NCI-H510A (cell line): Measurements from ENCODE around the gene WDR70.
"Not testable (repeated sequence)": the region's sequence is repeated elsewhere in the genome, so short reads cannot be mapped to it uniquely, and the experiment has no call there.

Source experiments
- DNase-seq: peaks from one replicate; lab custom pipeline; 2025; lab: John Stamatoyannopoulos, UW

The WDR70 gene

DNA sequence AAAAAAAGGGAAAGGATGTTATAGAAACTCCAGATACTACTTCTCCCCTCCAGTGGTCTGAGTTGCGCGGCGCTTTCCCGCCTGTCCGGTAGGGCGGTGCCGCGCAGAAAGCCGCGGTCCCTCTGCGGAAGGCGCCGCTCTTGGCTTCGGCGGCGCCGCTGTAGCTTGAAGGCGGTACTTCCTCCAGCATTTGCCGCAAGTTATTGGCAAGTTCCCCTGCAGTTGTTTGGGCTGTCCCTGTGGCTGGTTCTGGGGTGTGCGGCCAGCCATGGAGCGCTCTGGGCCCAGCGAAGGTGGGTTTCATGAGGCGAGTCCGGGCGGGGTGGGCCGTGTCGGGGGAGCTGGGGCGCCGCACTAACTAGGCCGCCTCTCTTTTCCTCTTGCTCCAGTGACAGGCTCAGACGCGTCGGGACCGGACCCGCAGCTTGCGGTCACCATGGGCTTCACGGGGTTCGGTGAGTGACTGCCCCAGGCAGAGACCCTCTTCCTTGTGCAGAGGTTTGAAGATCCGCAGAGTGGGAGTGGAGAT, at the start of gene WDR70:
Gene WDR70, plus strand, starts transcription at position 219 of the 529 bp plus-strand sequence. Its CDS starts 50 bp downstream, at position 269.
- DNase-seq = peak; percentile 79

DNA sequence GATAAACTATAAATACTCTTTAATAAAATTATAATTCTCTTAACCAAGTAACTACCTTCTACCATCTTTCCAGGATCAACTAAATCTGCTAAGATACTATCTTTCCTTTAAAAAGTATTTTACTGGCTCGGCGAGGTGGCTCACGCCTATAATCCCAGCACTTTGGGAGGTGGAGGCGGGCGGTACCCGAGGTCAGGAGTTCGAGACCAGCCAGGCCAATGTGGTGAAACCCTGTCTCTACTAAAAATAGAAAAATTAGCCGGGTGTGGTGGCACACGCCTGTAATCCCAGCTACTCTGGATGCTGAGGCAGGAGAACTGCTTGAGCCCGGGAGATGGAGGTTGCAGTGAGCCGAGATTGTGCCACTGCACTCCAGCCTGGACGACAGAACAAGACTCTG, 44.4 kb upstream of the WDR70 start:
- not testable (repeated sequence) for DNase-seq

DNA sequence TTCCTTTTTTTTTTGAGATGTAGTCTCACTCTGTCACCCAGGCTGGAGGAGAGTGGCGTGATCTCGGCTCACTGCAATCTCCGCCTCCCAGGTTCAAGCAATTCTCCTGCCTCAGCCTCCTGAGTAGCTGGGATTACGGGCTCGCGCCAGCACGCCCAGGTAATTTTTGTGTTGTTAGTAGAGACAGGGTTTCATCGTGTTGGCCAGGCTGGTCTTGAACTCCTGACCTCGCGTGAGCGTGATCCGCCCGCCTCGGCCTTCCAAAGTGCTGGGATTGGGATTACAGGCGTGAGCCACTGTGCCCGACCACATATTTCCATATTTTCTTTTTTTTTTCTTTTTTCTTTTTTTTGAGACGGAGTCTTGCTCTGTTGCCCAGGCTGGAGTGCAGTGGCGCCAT, 36.4 kb upstream of the WDR70 start:
- not testable (repeated sequence) for DNase-seq

DNA sequence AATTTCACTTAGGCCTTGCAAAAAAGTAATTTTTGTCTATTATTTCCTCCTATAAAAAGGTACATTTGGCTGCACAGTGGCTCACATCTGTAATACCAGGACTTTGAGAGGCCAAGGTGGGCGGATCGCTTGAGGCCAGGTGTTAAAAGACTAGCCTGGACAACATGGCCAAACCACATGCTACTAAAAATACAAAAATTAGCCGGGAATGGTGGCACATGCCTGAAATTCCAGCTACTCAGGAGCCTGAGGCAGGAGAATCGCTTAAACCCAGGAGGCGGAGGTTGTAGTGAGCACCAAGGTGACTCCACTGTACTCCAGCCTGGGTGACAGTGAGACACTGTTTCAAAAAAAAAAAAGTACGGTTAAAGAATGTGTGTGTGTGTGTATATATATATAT, 24.0 kb upstream of the WDR70 start:
- no peak for DNase-seq

DNA sequence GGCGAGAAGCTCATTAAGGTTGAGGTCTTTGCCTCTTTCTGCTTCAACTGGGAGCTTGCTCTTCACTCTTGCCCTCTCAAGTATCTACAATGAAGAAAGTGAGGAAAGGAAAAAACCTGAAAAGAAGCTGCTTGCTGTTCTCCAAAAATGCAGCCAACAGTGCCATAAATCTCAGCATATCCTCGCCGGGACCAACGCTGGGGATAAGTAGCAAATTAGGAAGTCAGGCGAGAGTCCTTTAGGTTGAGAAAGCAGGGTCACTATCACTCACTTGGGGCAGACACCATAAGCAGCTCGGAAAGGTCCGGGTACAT, 8.6 kb upstream of the WDR70 start:
- no peak for DNase-seq

DNA sequence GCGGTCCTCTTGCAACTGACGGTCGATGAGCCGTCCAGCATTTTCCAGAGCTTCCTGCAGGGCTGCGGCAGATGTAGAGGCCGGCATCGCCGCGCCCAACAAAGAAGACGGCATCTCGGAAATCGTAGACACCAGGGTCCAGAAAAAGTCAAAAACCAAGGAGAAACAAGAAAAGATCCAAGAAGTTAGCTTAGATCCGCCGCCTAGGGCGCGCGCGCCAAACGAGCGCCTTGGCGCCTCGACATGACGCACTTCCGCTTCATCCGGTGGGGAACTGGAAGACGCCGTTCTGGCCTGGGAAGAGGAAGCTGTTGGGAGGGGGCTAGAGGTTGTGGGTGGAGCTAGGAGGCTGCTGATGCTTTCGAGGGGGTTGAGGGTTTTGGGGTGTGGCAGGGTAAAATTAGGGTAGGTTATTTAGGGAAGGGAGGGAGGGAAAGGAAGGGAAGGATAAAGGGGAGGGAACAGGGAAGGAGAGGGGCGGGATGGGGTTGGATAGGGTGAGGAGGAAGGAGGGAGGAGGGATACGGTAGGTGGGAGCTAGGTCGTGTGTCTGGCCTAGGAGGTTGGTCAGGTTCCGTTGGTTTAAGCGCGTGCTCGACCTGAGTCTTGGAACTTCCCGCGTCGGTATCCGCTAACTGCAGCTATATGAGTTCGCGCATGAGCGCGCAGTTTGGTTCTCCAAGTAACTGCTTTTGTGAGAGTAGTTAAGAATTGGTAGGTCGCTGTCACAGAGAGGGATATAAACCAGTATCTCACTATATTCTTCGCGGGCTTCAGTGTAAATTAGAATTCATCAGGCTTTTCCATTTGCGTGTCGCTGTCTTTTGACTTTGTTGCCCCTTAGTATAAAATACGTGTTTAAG, 8.0 kb upstream of the WDR70 start, which contains the start of gene NUP155:
Gene NUP155, minus strand, starts transcription at position 243 of the 863 bp plus-strand sequence. Its CDS starts 129 bp downstream, at position 114.
- peak; percentile 99 for DNase-seq

DNA sequence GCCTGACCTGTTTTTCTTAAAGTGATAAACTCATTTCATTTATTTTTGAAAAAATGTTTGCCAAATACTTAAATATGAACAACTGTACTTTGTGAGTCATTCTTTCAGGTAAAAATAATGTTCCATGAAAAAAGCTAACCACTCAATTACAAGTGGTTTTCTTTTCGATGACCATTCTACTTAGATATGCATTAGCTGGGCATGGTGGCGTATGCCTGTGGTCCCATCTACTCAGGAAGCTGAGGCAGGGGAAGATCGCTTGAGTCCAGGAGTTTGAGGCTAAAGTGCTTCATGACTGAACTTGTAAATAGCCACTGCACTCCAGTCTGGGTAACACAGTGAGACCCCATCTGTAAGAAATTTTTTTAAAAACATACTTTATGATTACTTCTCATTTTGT, 4.0 kb upstream of the WDR70 start:
- no peak for DNase-seq

DNA sequence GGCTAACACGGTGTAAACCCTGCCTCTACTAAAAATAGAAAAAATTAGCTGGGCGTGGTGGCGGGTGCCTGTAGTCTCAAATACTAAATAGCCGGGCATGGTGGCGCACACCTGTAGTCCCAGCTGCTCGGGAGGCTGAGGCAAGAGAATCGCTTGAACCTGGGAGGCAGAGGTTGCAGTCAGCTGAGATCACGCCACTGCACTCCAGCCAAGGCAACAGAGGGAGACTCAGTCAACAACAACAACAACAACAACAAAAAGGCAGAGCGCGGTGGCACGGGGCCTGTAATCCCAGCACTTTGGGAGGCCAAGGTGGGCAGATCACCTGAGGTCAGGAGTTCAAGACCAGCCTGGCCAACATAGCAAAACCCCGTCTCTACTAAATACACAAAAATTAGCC, 1.1 kb upstream of the WDR70 start:
- not testable (repeated sequence) for DNase-seq

DNA sequence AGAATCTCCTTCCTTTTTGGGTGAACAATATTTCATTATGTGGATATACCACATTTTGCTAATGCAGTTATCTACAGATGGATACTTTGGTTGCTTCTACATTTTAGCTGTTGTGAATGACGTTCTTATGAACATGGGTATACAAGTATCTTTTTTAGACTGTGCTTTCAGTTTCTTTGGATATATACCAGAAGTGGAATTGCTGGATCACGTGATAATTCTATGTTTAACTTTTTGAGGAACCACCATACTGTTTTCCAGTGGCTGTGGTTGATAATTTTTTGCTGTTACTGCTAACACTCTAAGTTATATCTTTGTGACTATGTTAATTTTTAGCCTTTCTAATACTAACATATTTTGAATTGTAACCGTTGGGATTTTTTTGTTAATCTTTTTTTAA, 12.5 kb downstream of the WDR70 start:
- DNase-seq = no peak

DNA sequence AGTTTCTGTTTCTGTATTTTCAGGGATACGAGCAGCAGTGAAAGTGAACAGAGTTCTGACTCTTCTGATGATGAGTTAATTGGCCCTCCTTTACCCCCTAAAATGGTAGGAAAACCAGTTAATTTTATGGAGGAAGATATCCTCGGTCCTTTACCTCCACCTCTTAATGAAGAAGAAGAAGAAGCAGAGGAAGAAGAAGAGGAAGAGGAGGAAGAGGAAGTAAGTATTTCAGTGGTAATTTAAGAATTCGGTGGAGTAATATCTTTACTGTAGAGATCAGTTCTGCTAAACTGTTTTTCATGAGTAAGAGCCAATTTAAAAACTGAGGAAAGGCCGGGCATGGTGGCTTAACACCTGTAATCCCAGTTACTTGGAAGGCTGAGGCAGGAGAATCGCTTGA, 17.2 kb downstream of the WDR70 start:
- no peak for DNase-seq

DNA sequence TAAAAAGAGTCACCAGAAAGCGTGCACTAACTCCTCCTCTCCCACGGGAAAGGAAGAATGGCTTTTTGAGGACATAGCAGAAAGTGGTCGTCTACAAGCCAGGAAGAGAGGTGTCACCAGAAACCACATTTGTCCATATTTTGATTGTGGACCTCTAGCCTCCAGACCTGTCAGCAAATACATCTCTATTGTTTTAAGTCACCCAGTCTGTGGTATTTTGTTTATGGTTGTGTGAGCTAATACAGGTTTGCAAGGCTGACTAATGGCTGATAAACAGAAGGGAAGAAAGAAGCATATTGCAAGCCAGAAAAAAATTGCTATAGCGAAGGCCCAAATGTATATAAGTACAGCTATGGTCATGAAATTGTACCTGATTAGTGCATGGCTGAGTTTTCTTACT, 21.4 kb downstream of the WDR70 start:
- no peak for DNase-seq

DNA sequence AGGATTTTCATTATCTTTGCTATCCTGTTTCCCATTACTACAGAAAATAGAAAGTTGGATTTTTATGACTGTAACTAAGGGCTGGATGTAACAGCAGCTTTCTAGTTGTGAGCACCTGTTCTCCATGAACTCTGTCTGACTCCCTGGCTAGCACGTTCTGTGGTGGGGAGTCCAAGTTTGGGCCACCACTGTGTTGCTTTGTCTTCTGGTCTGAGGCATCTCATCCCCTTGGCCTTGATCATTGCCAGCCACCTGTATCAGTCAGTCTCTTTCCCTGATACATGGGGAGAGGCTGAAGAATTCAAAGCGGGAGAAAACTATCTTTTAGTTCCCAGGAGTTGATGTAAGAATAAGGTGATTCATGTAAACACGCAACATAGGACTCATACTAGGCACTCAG, 33.4 kb downstream of the WDR70 start:
- no peak for DNase-seq

DNA sequence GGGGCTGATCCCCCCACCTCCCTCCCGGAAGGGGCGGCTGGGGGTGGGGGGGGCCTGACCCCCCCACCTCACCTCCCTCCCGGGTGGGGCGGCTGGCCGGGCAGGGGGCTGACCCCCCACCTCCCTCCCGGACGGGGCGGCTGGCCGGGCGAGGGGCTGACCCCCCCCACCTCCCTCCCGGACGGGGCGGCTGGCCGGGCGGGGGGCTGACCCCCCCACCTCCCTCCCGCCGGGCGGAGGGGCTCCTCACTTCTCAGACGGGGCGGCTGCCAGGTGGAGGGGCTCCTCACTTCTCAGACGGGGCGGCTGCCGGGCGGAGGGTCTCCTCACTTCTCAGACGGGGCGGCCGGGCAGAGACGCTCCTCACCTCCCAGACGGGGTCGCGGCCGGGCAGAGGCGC, 36.3 kb downstream of the WDR70 start:
- not testable (repeated sequence) for DNase-seq

DNA sequence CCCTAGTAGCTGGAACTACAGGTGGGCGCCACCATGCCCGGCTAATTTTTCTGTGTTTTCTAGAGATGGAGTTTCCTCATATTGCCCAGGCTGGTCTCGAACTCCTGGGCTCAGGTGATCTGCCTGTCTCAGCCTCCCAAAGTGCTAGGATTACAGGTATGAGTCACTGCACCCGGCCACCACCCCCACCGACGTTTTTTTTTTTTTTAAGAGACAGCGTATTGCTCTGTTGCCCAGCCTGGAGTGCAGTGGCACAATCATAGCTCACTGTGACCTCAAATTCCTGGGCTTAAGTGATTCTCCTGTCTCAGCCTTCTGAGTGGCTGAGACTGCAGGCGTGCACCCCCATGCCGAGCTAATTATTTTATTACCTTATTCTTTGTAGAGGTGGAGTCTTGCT, 38.2 kb downstream of the WDR70 start:
- DNase-seq = no peak

DNA sequence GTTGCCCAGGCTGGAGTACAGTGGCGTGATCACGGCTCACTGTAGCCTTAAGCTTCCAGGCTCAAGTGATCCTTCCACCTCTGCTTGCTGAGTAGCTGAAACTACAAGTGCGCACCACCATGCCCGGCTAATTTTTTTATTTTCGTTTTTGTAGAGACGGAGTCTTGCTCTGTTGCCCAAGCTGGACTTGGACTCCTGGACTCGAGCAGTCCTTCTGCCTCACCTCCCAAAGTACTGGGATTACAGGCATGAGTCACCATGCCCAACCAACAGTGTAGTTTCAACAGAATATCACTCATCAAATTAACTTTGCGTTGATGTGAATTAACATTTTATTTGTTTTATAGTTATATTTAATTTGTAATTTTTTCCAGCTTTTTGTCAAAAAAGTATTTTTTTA, 45.3 kb downstream of the WDR70 start:
- DNase-seq = no peak

DNA sequence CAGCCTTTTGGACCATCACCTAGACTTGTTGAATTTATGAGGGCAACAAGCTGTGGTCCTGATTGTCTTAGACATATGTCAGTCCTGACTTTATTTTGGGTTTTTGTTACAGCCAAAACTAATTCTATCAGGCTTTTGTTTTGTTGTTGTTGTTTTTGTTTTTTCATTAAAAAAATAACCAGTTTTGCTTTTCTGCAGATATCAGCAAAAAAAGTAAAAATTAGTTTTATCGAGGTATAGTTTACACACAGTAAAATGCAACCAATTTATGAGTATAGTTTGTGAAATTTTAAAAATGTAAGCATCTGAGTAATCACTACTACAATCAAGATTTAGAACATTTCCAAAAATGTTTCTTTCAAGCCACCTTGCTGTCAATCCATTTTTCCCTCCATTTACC, 48.9 kb downstream of the WDR70 start:
- DNase-seq = no peak

DNA sequence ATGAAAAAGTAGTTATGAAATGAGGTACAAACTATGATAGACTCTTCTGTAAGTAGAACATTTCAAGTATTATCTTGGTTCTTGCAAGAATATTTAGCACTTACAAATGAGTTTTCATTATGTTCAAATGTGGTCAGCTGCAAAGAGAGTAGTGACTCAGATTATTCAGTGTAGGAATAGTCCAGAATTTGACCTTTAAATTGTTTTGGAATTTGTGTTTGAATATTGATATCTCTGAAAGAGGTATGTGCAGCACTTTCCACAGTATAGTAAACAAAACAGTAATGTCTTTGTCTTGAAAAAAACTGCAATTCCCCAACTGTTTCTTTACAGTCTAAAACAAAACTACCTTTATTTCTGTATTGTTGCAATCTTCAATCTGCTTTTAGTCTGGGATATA, 56.1 kb downstream of the WDR70 start:
- DNase-seq = no peak

DNA sequence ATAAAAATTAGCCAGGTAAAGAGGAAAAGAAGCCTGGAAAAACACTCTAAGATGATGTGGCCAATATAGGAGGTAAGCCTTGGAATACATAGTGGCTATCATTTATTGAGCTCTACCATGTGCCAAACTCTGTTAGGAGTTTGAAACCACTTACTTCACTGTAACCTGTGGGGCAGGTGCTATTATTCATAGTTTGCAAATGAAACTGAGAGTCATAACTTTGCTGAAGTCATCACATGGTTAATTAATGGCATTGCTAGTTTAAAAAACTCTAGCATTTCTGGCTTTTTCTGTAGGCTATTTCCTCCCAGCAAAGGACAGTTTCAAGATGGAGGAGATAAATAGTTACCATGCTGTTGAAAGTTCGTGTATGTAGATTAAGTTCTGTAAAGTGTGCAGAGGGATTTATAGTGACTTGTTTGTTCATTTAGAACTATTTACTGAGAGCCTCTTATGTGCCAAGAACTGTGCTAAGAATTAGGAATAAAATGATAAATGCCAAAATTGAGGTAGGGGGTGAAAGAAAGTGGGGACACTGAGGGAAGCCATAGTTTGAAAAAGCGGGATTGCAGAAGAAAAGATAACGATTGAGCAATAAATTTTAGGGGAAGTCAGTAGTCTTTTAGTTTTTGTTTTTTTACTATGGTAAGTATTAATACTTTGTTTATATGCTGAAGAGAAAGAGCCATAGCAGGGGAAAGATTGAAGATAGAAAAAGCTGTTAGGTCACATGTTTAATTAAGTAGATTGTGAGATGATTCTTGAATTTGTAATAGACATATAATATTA, 57.2 kb downstream of the WDR70 start:
- DNase-seq = no peak

DNA sequence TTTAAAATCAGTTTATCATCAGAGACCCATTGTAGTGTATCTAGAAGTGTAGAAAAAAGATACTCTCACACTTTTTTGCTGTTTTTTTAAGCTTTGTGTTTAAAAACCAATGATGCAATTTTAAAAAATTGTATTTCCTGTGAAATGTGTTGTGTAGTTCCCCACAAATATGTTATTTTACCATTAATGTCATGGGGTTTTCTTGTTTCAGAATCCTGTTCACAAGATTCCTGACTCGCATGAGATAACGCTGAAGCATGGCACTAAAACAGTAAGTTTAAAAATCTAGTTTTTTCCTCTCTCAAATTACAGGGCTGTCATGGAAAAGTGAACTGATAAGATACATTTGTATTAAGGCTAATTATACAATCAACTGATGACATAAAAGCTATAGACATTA, 58.6 kb downstream of the WDR70 start:
- no peak for DNase-seq

DNA sequence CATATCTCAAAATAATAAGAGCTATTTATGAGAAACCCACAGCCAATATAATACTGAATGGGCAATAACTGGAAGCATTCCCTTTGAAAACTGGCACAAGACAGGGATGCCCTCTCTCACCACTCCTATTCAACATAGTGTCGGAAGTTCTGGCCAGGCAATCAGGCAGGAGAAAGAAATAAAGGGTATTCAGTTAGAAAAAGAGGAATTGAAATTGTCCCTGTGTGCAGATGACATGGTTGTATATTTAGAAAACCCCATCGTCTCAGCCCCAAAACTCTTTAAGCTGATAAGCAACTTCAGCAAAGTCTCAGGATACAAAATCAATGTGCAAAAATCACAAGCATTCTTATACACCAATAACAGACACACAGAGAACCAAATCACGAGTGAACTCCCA, 66.7 kb downstream of the WDR70 start:
- DNase-seq = not testable (repeated sequence)

DNA sequence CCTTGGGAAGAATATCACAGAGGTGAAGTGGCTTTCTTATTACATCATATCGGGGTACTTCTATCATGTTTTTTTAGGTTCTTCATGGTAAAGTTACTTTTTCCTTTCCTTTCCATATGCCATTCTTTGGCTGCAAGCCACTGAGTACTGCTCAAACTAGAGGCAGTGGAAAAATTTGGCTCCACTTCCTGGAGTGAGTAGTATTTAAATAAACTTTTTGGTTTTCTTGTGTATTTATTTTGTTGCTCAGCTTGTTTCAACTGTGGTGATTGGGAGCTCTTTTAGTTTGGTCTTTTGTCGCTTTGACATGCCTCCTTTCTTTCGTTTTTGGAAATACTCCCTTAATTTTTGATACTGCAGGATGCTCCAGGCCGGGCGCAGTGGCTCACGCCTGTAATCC, 69.8 kb downstream of the WDR70 start:
- DNase-seq = no peak

DNA sequence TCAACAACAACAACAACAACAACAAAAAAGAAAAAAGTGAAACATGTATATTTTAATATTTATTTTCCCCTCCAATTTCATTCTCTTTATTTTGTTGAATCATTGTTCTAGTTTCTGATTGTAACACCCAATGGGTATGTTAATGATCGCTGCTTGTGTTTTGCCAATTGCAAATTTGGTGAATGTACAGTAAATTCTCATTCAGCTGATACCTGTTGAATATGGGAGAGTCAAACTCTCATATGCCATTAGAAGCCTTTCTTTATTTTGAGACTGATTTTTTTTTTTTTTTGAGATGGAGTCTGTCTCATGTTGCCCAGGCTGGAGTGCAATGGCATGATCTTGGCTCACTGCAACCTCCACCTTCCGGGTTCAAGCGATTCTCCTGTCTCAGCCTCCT, 72.9 kb downstream of the WDR70 start:
- not testable (repeated sequence) for DNase-seq

DNA sequence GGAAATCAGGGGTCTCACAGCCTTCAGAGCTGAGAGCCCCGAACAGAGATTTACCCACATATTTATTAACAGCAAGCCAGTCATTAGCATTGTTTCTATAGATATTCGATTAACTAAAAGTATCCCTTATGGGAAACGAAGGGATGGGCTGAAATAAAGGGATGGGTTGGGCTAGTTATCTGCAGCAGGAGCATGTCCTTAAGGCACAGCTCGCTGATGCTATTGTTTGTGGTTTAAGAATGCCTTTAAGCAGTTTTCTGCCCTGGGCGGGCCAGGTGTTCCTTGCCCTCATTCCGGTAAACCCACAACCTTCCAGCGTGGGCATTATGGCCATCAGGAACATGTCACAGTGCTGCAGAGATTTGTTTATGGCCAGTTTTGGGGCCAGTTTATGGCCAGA, 74.1 kb downstream of the WDR70 start:
- not testable (repeated sequence) for DNase-seq
